Endometrium (tissue), 2 donors: ENCODE data around the gene CGB2.
"Not testable (repeated sequence)": the region's sequence is repeated elsewhere in the genome, so short reads cannot be mapped to it uniquely, and the experiment has no call there.

Experiments used
- FAIRE-seq: peaks from 2 replicates; lab custom pipeline; 2012; peaks lifted over from hg19 to GRCh38; lab: Jason Lieb, UNC
- donor health status: control.
- donor health status: control.

CGB2 gene

GRCh38 chr19:49010453-49010852 lies 21.2 kb upstream of the CGB2 start:
- no peak for FAIRE-seq

DNA sequence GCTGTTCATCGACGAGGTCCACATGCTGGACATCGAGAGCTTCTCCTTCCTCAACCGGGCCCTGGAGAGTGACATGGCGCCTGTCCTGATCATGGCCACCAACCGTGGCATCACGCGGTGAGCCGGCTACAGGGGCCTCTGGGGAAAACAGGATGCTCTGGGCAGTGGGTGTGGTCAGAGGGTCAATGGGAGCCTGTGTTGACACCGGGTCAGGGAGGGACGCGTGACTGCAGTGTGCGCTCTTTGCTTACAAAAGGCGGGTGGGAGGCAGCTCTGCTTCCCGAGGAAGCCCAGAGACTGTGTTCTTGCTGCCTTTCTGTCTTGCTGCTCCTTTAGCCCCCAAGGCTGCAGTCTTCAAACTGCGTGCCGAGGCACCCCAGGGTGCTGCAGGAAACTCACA lies 20.5 kb upstream of the CGB2 start:
- no peak for FAIRE-seq

DNA sequence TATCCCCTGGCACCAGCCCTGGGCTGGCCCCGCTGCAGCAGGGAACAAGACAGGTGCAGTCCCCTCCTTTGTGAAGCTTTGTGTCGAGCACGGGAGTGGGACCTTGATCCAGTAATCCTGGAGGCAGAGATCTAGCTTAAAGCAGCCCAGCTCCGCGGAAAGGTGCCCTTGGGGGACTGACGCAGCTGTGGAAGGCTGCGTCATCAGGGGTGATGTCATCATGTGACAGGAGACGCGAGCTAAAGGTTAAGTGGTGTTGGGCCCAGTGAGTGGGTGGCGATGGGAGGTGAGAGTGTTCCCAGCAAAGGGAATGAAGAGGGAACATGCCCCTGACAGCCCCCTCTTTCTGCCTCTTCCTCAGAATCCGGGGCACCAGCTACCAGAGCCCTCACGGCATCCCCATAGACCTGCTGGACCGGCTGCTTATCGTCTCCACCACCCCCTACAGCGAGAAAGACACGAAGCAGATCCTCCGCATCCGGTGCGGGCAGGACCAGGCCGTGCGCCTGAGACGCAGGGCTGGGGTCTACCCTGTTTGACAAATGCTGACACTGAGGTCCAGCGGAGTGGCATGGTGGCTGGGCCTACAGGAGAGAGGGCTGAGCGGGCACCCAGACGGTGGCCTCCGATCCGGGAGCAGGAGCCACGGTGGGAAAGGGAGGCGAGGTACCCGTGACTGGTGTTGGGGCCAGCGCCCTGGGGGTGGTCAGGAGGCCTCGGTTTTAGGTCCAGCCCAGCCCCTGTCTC lies 17.4 kb upstream of the CGB2 start:
- no peak for FAIRE-seq

GRCh38 chr19:49014870-49015255 lies 16.8 kb upstream of the CGB2 start:
- no peak for FAIRE-seq

DNA sequence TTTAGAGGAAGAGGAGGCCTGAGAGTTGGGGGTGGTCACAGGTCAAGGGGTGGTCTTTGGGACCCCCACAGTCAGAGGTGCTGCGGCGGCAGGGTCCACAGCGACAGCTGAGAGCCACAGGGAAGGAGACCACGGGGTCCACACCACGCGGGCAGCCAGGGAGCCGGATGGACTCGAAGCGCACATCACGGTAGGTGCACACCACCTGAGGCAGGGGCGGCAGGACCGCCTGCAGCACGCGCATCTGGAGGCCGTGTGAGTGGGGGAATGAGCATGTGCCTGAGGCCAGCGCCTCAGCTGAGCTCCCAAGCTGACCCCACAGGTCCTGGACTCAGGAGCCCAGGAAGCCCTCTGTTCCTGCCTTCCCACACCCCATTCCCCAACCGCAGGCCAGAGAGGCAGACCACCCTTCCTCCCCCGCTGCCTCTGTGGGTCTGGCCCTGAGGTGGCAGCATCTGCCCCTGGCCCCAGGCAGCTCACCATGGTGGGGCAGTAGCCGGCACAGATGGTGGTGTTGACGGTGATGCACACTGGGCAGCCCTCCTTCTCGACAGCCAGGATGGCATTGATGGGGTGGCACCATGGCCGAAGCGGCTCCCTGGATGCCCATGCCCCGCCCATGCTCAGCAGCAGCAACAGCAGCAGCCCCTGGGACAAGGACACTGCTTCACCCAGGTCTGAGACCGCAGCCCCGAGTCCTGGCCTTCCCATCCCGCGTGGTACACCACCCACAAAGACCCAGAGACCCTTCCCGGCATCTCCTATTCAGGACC lies 15.4 kb upstream of the CGB2 start:
- no peak for FAIRE-seq

GRCh38 chr19:49017041-49017665 lies 14.5 kb upstream of the CGB2 start, which contains the start of gene LHB:
TSS of gene LHB (minus strand) at chr19:49017091. CDS start at chr19:49017081, 10 bp downstream.
- FAIRE-seq = no peak

- FAIRE-seq = no peak
Measured at GRCh38 chr19:49017666-49018351, 13.9 kb upstream of the CGB2 start.

DNA sequence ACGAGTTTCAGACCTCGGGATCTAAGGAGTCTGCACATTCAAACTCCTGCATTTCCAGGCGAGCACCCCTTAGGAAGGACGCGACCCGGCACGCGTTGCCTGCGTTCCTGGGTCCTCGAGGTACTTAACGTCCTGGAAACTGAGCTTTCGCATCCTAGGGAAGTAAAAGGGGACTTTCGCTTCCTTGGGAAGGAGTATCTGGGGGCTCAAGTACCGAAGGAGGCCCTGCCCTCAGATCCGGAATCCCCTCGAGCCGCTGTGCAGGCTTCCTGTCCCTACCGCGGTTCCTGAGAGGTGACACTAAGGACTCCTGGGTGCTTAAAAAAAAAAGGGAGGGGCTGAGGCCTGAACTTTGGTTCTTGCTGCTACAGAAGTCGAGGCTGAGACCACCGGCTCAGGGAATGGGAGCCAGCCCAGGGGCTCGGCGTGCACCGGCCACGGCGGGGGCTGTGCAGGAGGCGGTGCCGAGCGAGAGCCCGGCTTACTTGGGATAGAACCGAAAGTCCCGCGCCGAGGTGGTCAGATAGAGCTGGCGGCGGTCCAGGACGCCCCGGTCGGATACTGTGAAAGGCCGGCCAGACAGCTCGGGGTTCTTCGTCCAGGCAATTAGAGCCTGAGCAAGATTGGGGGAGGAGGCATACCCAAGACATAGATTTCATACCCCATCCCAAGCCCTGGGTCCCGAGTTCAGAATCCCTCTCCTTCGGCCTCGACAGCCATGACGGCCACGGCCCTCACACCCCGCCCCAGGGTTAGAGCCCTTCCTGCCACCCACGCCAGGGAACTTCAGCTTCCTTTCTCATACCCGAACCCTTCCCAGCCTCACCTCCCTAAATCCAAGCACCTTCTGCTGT lies 13.1 kb upstream of the CGB2 start:
- FAIRE-seq = not testable (repeated sequence)

DNA sequence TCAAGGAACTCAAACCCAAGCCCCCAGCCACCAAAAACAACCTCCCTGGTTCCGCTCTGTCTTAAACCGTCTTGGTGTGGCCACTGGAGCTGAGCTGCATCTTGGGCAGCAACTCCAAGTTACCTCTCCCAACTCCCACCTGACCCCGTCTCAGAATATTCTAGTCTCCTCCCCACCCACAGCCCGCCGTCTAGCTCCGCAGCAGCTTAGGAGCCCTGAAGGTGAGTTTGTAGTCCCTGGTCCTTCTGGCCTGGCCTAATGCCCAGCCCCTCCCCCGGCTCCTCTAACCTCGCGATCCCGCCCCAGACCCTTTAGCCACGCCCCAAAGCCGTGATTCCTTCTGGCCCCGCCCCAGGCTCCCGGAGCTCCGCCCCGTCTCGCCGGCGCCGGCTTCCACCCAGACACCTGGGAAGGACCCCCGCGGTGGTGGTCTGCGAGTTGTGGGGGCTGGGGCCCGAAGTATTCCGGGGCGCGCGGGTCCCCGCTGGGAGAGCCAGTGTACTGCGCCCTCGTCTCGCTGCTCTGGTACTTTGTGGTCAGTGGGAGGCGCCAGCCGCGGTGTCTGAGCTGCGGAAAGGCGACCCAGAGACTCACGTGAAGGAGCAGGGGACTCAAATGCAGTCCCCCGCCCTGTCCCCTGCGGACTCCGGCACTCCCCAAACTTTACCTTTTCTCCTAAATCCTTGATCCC lies 12.3 kb upstream of the CGB2 start:
- FAIRE-seq = no peak

GRCh38 chr19:49020342-49020741 lies 11.3 kb upstream of the CGB2 start:
- FAIRE-seq = no peak

- FAIRE-seq = no peak
Measured at GRCh38 chr19:49020931-49021895, 10.5 kb upstream of the CGB2 start.

- FAIRE-seq = no peak
Measured at GRCh38 chr19:49022116-49022515, 9.6 kb upstream of the CGB2 start.

GRCh38 chr19:49024233-49024632 lies 7.5 kb upstream of the CGB2 start, which contains the start of gene CGB3:
TSS of gene CGB3 (minus strand) at chr19:49024333. CDS start at chr19:49023971, 362 bp downstream.
- FAIRE-seq = not testable (repeated sequence)

- FAIRE-seq = not testable (repeated sequence)
Measured at GRCh38 chr19:49025088-49025487, 6.6 kb upstream of the CGB2 start.

GRCh38 chr19:49025599-49025998 lies 6.1 kb upstream of the CGB2 start:
- not testable (repeated sequence) for FAIRE-seq

GRCh38 chr19:49028686-49029085 lies 3.0 kb upstream of the CGB2 start:
- not testable (repeated sequence) for FAIRE-seq

- not testable (repeated sequence) for FAIRE-seq
Measured at GRCh38 chr19:49029749-49030148, 1.9 kb upstream of the CGB2 start.

DNA sequence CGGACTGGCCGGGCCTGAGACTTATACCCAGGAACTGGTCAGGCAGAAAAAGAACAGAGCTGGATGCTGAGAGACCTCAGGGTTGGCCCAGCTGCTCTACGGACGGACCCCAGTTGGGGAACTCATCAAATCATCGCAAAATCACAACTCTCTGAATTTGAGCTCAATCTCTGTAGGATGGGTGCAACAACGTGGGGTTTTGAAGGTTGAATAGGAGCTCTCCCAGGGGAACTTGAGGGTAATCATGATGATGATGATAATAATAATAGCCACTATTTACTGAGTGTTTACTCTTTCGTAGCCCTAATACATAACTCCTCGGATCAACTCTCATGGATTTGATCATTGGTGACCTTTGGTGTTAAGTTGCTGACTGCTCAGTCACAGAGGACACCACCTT lies 1.4 kb upstream of the CGB2 start:
- not testable (repeated sequence) for FAIRE-seq

DNA sequence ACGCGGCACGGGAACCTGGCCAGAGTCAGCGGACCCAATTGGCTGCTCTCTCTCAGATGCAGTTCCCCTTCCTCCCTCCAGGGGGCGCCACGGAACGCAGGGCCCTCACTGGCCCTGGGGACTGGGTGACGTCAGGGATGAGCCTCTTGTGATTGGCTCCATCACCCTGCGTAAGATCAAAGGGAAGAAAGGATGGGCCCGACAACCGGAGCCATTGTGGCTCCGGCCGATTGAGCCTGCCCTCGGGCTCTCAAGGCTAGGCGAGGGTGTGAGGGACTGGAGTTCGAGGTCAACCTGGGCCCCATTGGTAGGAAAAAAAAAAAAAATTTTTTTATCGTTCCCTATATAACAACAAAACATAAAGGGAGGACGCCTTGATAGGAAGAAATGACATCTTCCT lies 5.1 kb downstream of the CGB2 start, which contains the start of gene CGB1:
Gene CGB1, minus strand, starts transcription at position 81 of the 400 bp plus-strand sequence. CDS start 184 bp downstream, outside the sequence.
- FAIRE-seq = not testable (repeated sequence)
